ENCODE data around the gene DNAH12. TPM values are rescaled to one million over a fixed set of nuclear protein-coding genes. Genes with fewer than 3 reads are reported as not detected.
A peak's percentile ranks its signal among the peaks of the same experiment; 100 is the strongest.

The DNAH12 gene
- polyA plus RNA-seq, 2 of the 4 experiments (the other 2 are of a cell fraction) = 0.05 to 0.09 TPM

GRCh38 chr3:57545636-57546268 is 1.6 kb upstream of the DNAH12 start (continued):
- TF ChIP-seq HMGXB4 (CRISPR knock-in tag; IDR thresholded peaks at IDR 0.05; ENCODE audit: borderline replicate concordance) (no peak), ZNF302 (CRISPR knock-in tag; IDR thresholded peaks at IDR 0.05) (no peak), FOSL2 (IDR thresholded peaks at IDR 0.05) (no peak), FOSL2 (CRISPR knock-in tag; IDR thresholded peaks at IDR 0.05) (no peak), CEBPB (IDR thresholded peaks at IDR 0.05) (no peak), HOXB13 (CRISPR knock-in tag; IDR thresholded peaks at IDR 0.05; ENCODE audit: low read depth) (no peak)

DNA sequence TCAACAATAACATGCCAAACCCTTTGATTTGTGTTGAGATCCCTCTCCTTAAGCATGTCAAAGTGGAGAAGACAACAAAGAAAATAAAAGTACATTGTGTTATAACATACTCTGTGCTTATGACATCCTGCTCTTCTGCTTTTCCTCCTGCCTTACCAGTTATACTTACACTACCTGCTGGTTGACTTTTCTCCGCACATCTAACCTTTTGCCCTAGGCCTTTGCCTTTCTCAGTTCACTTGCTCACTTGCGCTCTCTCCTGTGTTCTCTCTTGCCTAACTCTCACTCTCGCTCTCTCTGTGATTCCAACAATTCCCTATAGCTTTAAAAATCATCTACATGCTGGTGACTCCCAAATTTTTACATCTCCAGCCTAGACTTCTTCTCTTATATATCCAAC is 5.7 kb downstream of the DNAH12 start:
- ChIA-PET CTCF (no interaction called here), POLR2A (no interaction called here)
- whole genome bisulfite sequencing (ENCODE audit: missing lambda C conversion rate) = 84% methylated on average over 3 of the region's 3 CpGs
- TF ChIP-seq NFE2L2 (conservative IDR thresholded peaks at IDR 0.05; ENCODE audit: low read length) (no peak), PBX3 (IDR thresholded peaks at IDR 0.05) (no peak), ZNF302 (CRISPR knock-in tag; IDR thresholded peaks at IDR 0.05) (no peak), GATA3 (IDR thresholded peaks at IDR 0.05; ENCODE audit: borderline replicate concordance) (no peak), NR3C1 (IDR thresholded peaks at IDR 0.05) (no peak), TFCP2L1 (CRISPR knock-in tag; IDR thresholded peaks at IDR 0.05) (no peak), POLR2AphosphoS2 (conservative IDR thresholded peaks at IDR 0.05; ENCODE audit: low read length) (no peak), EP300 (IDR thresholded peaks at IDR 0.05) (no peak), HOXB5 (CRISPR knock-in tag; IDR thresholded peaks at IDR 0.05) (no peak), FOXS1 (CRISPR knock-in tag; IDR thresholded peaks at IDR 0.05) (no peak), FOSL2 (IDR thresholded peaks at IDR 0.05) (no peak), FOSL2 (CRISPR knock-in tag; IDR thresholded peaks at IDR 0.05) (no peak), KDM1A (IDR thresholded peaks at IDR 0.05; ENCODE audit: low read depth) (no peak)
- TF ChIP-seq, protein P1, sequence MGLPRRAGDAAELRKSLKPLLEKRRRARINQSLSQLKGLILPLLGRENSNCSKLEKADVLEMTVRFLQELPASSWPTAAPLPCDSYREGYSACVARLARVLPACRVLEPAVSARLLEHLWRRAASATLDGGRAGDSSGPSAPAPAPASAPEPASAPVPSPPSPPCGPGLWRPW (IDR thresholded peaks at IDR 0.05) = no peak
- DNase-seq (ENCODE audit: low read depth in 1 of 2, low spot score in 1 of 2) = no peak
- Histone ChIP-seq H3K4me3 (no peak overlapping the region), H3K4me2 (no peak overlapping the region), H3K4me1 (no peaks in the 10 kb centered on the region), H3K9me3 (no peaks in the 10 kb centered on the region), H3K27ac (no peak overlapping the region)
- no peak for ATAC-seq
- FAIRE-seq = no peak

GRCh38 chr3:57530071-57530608 is 14.0 kb downstream of the DNAH12 start:
- Histone ChIP-seq H3K4me3 (no peak overlapping the region), H3K27ac (no peak overlapping the region), H3K9me3 (no peaks in the 10 kb centered on the region), H3K4me1 (no peaks in the 10 kb centered on the region), H3K4me2 (0 out of 3 replicates have a peak overlapping the region, but pooled peaks have one; percentile 25)
- ChIA-PET CTCF (no interaction called here), POLR2A (no interaction called here)
- TF ChIP-seq FOSL2 (IDR thresholded peaks at IDR 0.05) (no peak), FOSL2 (CRISPR knock-in tag; IDR thresholded peaks at IDR 0.05) (0 out of 2 replicates have a peak, but pooled peaks have one; percentile 14), SREBF2 (IDR thresholded peaks at IDR 0.05) (no peak)
- ATAC-seq = no peak
- no peak for FAIRE-seq
- DNase-seq (ENCODE audit: low read depth in 1 of 2, low spot score in 1 of 2) = no peak

Data from A549 (cell line).